Ascending aorta (tissue), 2 donors: ENCODE data around the gene MRPL49. TPM values are rescaled to one million over a fixed set of nuclear protein-coding genes. Genes with fewer than 3 reads are reported as not detected.
A peak's percentile ranks its signal among the peaks of the same experiment; 100 is the strongest.

Experiments
- DNase-seq, 2 donors: peaks; one replicate each; pipeline ENCODE4 v3.0.0-alpha.2; 2019; ENCODE audit warnings: low spot score in 2 of 2
- H3K27ac ChIP-seq, 2 donors: fragments of 200-600 bp; sonication (generic); one replicate each; pipeline ENCODE4 v1.5.1; 2016 to 2017; ENCODE audit warnings: mild to moderate bottlenecking in 1 of 2
- H3K27me3 ChIP-seq: fragments of 200-600 bp; sonication (generic); one replicate; pipeline ENCODE4 v1.5.1; 2017
- H3K36me3 ChIP-seq, 2 donors: fragments of 200-600 bp; sonication (generic); one replicate each; pipeline ENCODE4 v1.5.1; 2016
- H3K4me1 ChIP-seq, 2 donors: fragments of 200-600 bp; sonication (generic); one replicate each; pipeline ENCODE4 v1.5.1; 2016 to 2017; ENCODE audit warnings: mild to moderate bottlenecking in 1 of 2
- H3K4me3 ChIP-seq, 2 donors: fragments of 200-600 bp; sonication (generic); one replicate each; pipeline ENCODE4 v1.5.1; 2016 to 2017; ENCODE audit warnings: mild to moderate bottlenecking in 1 of 2
- H3K9me3 ChIP-seq, 2 donors: fragments of 200-600 bp; sonication (generic); one replicate each; pipeline ENCODE4 v1.5.1; 2016
- intact Hi-C: fragments of 100-400 bp; cut with DNase I; formaldehyde crosslinking; loops from one replicate; pipeline ENCODE4 v1.15.1; 2023
- total RNA-seq: library from RNA; depleted of rRNA; stranded (reverse); fragments of >200 nt; gene quantifications from one replicate; pipeline ENCODE4 v1.1.0, GENCODE V29; 2016
- TF ChIP-seq, protein P1 (sequence below), 3 experiments: fragments of 200-600 bp in 2 of 3; fragments of 450-650 bp in 1 of 3; sonication (generic) in 2 of 3; IDR thresholded peaks; one replicate each; pipeline ENCODE4 v1.5.1; 2016 to 2019; ENCODE audit warnings: antibody characterized with exemption in 3 of 3, mild to moderate bottlenecking in 1 of 3, moderate library complexity in 1 of 3

MRPL49 gene
- 43.2 TPM for total RNA-seq

DNA sequence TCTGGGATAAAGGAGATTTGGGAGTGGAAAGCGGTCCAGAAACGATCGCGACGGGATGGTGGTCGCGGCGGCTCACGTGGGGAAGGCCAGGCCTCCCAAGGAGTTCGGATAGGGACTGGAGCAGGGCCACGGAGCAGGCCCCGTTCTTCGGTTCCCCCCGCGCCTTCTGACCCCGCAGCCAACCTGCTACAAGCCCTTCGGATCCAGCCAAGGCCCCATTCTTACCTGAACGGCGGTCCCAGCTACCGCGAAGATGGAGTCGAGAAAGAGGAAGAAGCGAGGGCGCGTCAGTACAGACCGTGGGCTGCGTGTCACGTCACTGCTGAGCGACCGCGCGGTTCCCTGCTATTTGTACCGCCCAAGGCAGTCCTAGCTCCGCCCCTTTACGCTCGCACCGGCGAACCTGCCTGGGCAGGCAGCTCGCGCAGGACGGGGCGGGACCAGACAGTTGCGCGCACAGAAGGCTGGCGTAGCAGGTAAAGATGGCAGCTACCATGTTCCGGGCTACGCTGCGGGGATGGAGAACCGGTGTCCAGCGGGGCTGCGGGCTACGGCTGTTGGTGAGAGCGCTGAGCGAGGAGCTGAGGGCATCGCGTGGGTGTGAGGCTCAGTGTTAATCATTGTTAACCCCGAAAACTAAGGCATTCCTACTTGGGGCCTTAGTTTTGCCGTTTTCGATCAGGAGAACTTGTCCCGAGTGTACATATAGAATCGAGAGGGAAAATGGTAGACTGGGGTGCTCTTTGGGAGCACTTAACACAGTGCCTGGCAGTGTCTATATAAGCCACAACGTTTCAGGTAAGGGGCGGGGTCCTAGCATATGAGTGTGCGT lies at the start of gene MRPL49, which contains the start of gene FAU:
MRPL49 (plus strand) TSS at position 457 of the 832 bp plus-strand sequence; CDS start at position 483, 26 bp downstream.
FAU (minus strand) TSS at position 270 of the 832 bp plus-strand sequence. CDS start 321 bp downstream, outside the sequence.
- TF ChIP-seq, protein P1, sequence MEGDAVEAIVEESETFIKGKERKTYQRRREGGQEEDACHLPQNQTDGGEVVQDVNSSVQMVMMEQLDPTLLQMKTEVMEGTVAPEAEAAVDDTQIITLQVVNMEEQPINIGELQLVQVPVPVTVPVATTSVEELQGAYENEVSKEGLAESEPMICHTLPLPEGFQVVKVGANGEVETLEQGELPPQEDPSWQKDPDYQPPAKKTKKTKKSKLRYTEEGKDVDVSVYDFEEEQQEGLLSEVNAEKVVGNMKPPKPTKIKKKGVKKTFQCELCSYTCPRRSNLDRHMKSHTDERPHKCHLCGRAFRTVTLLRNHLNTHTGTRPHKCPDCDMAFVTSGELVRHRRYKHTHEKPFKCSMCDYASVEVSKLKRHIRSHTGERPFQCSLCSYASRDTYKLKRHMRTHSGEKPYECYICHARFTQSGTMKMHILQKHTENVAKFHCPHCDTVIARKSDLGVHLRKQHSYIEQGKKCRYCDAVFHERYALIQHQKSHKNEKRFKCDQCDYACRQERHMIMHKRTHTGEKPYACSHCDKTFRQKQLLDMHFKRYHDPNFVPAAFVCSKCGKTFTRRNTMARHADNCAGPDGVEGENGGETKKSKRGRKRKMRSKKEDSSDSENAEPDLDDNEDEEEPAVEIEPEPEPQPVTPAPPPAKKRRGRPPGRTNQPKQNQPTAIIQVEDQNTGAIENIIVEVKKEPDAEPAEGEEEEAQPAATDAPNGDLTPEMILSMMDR (IDR thresholded peaks at IDR 0.05): no peak
- Histone ChIP-seq H3K4me1 (peaks cover 15% of the 10 kb centered on the region in 2 donors), H3K4me3 (peak within 1 kb of the TSS; percentile 80 to 91), H3K27ac (peak within 1 kb of the TSS; percentile 91 to 96), H3K36me3 (peaks cover 37 to 60% of the 10 kb centered on the region in 2 donors), H3K9me3 (no peaks in the 10 kb centered on the region), H3K27me3 (no peaks in the 10 kb centered on the region)
- DNase-seq: peak; percentile 95 to 99
- intact Hi-C loops: loop anchor here (1.0 kb wide), 2 partner anchors 38 to 108 kb away; partner anchors contain the start of genes ARL2, CDCA5 and ZFPL1

DNA sequence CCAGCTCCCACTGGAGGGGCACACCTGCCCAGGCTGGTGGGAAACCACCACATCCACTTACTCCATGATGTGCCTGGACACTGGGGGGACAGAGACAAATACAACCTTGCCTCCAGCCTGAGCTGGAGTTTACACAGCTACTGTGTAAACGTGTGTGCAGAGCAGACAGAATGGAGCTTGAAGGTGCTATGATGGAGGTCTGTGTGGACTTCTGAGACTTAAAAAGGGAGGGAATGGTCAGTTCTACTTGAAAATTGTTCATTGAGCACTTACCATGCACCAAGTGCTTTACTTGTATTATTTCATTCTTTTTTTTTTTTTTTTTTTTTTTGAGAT lies 49.5 kb upstream of the MRPL49 start:
- H3K27me3 ChIP-seq: no peaks in the 10 kb centered on the region
- no peaks in the 10 kb centered on the region for H3K4me1 ChIP-seq
- no peak overlapping the region for H3K4me3 ChIP-seq
- TF ChIP-seq, protein P1 (IDR thresholded peaks at IDR 0.05): no peak
- intact Hi-C loops: no loop called here
- H3K9me3 ChIP-seq: no peaks in the 10 kb centered on the region
- no peaks in the 10 kb centered on the region for H3K36me3 ChIP-seq
- H3K27ac ChIP-seq: no peak overlapping the region
- DNase-seq: no peak

DNA sequence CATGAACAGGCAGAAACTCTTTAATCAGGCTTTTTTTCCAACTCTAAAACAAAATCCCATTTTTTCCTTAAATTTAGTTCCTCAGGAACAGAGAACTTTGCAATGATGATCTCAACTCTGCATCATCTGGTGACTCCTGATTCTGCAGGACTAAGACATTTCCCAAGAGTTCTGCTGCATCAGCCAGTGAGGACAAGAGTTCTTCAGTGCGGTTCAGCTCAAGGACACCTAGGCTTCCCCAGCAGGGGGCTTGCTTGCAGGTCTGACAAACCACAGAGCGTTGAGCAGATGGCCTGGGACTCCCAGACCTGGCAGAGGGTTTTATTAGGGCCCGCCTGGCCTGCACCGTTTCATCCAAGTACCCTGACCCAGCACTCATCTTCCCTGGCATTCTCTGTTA lies 44.7 kb upstream of the MRPL49 start:
- TF ChIP-seq, protein P1 (IDR thresholded peaks at IDR 0.05): no peak
- Histone ChIP-seq H3K4me1 (no peaks in the 10 kb centered on the region), H3K27ac (no peak overlapping the region)

DNA sequence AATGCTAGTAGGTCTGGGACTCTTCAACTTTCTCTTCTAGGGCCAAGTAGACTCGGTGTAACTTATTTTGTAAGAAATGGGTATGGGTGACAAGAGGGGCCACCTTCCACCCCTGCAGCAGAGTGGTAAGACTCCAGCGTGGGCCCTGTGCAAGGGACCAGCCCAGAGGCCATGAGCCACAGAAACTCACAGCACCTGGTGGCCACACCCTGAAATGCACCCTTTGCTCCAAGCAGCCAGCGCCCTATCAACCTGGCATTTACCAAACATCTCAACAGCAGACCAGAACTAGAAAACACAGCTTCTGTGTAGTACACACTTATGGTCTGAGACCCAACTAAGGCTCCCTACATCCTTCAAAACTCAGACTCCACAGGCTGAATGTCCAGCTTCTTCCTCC lies 44.0 kb upstream of the MRPL49 start:
- H3K4me1 ChIP-seq: no peaks in the 10 kb centered on the region
- DNase-seq: no peak
- no peaks in the 10 kb centered on the region for H3K9me3 ChIP-seq
- no peak overlapping the region for H3K27ac ChIP-seq
- no peaks in the 10 kb centered on the region for H3K27me3 ChIP-seq
- TF ChIP-seq, protein P1 (IDR thresholded peaks at IDR 0.05): peak in 1 of 3 experiments; percentile 38
- no peaks in the 10 kb centered on the region for H3K36me3 ChIP-seq
- no peak overlapping the region for H3K4me3 ChIP-seq
- intact Hi-C loops: no loop called here

More for the DNA sequence above, 44.7 kb upstream of the MRPL49 start:
- no peak for DNase-seq
- intact Hi-C loops: no loop called here
- Histone ChIP-seq H3K36me3 (no peaks in the 10 kb centered on the region), H3K9me3 (no peaks in the 10 kb centered on the region), H3K4me3 (no peak overlapping the region), H3K27me3 (no peaks in the 10 kb centered on the region)

DNA sequence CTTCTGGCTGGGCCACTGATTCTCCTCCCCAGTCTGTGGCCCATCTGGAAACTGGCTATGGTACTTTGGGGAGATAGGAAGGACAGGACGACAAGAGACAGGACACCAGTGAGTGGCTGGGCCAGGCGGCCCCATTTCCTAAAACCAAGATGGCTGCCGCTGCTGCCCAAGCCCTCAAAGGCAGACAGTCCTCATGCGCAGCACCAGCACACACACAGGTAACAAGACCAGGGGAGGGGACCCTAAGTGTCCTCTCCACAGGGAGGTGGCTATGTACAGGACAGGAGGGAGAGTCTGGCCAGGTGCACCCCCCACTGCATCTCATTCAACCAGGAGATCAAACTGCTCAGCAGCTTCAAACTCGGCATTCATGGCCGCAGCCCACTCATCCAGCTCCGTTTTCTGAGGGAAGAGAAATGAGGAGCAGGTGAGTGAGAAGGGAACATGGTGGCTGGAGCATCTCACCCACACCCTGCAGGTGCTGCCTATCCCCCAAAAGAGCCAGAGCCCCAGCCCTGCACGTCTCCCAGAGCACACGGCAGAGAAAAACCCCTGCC lies 43.3 kb upstream of the MRPL49 start:
- DNase-seq: no peak
- Histone ChIP-seq H3K4me3 (no peak overlapping the region), H3K36me3 (no peaks in the 10 kb centered on the region), H3K27ac (no peak overlapping the region), H3K4me1 (no peaks in the 10 kb centered on the region), H3K9me3 (no peaks in the 10 kb centered on the region), H3K27me3 (no peaks in the 10 kb centered on the region)
- TF ChIP-seq, protein P1 (IDR thresholded peaks at IDR 0.05): no peak
- intact Hi-C loops: no loop called here
